HL-60 (cell line): ENCODE results near the gene RAB17.

ENCODE experiments used
- DNase-seq, 2 experiments: peaks; one replicate each; pipeline ENCODE4 v3.0.0-alpha.2; 2010 to 2020; ENCODE audit warnings: low read depth in 1 of 2, low spot score in 1 of 2
- H3K27ac ChIP-seq: fragments of 250-450 bp; sonication (Bioruptor Pico); replicated peaks from 2 replicates; pipeline ENCODE4 v1.5.1; 2020; ENCODE audit warnings: mild to moderate bottlenecking, moderate library complexity
- H3K27me3 ChIP-seq: fragments of 250-450 bp; sonication (Bioruptor Pico); 2 replicates; pipeline ENCODE4 v1.5.1; 2021; ENCODE audit warnings: mild to moderate bottlenecking, moderate library complexity; ENCODE audit not compliant: insufficient read depth, poor library complexity, severe bottlenecking
- H3K4me3 ChIP-seq: replicated peaks from 2 replicates; pipeline ENCODE4 v1.5.1; 2011; ENCODE audit warnings: mild to moderate bottlenecking, control low read depth, low read length; ENCODE audit not compliant: insufficient read depth
- CTCF ChIP-seq: IDR thresholded peaks from one replicate; pipeline ENCODE4 v1.5.1; 2011; ENCODE audit warnings: low read length, control low read depth, inconsistent platforms; ENCODE audit not compliant: insufficient read depth
- GABPA ChIP-seq: IDR thresholded peaks from 2 replicates; pipeline ENCODE4 v1.6.1; 2012; ENCODE audit warnings: low read depth
- POLR2AphosphoS5 ChIP-seq: IDR thresholded peaks from 2 replicates; pipeline ENCODE4 v1.6.1; 2012; ENCODE audit warnings: low read depth
- SPI1 ChIP-seq: IDR thresholded peaks from 2 replicates; pipeline ENCODE4 v1.6.1; 2012; ENCODE audit warnings: low read depth, mild to moderate bottlenecking, borderline replicate concordance
- TF ChIP-seq, protein P1 (sequence below): IDR thresholded peaks from 2 replicates; pipeline ENCODE4 v1.6.1; 2012; ENCODE audit warnings: low read depth; ENCODE audit not compliant: insufficient replicate concordance

RAB17 gene

DNA sequence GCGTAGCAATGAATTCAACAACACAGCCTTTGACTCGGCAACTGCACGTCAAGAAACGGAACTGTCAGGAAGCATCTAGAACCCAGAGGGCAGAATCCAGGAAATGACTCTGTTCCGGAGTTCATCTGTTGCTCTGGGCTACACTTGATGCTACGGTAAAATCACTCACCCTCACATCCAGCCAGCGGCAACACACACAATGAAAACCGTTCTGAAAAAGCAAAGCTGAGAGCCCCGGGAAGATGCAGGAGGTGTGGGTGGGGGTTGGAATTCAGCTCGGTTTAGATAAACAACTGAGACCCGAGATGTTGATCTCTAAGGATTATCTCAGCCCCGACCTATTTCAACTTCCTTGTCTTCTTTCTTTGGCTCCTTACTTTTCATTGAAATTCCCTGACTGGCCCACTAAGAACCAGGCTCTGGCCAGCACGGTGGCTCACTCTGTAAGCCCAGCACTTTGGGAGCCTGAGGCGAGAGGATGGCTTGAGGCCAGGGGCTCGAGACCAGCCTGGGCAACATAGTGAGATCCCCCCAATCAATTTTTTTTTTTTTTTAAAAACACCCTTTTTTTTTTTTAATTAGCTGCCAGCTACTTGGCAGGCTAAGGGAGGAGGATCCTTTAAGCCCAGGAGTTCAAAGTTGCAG is 13.3 kb upstream of the RAB17 start:
- H3K4me3 ChIP-seq = no peak overlapping the region
- no peak overlapping the region for H3K27ac ChIP-seq
- TF ChIP-seq GABPA (no peak), SPI1 (peak; percentile 22; the same call in 1 of the 2 replicates)
- DNase-seq = peak in 1 of 2 experiments; percentile 26
- H3K27me3 ChIP-seq = peaks cover 11% of the 10 kb centered on the region

- no peak overlapping the region for H3K27ac ChIP-seq
Measured at GRCh38 chr2:237603049-237603717, 12.6 kb upstream of the RAB17 start.

GRCh38 chr2:237602409-237602808 is 11.9 kb upstream of the RAB17 start:
- Histone ChIP-seq H3K27me3 (peaks cover 11% of the 10 kb centered on the region), H3K27ac (no peak overlapping the region)
- TF ChIP-seq CTCF = no peak
- TF ChIP-seq SPI1 = no peak
- TF ChIP-seq POLR2AphosphoS5 = no peak
- TF ChIP-seq, protein P1, sequence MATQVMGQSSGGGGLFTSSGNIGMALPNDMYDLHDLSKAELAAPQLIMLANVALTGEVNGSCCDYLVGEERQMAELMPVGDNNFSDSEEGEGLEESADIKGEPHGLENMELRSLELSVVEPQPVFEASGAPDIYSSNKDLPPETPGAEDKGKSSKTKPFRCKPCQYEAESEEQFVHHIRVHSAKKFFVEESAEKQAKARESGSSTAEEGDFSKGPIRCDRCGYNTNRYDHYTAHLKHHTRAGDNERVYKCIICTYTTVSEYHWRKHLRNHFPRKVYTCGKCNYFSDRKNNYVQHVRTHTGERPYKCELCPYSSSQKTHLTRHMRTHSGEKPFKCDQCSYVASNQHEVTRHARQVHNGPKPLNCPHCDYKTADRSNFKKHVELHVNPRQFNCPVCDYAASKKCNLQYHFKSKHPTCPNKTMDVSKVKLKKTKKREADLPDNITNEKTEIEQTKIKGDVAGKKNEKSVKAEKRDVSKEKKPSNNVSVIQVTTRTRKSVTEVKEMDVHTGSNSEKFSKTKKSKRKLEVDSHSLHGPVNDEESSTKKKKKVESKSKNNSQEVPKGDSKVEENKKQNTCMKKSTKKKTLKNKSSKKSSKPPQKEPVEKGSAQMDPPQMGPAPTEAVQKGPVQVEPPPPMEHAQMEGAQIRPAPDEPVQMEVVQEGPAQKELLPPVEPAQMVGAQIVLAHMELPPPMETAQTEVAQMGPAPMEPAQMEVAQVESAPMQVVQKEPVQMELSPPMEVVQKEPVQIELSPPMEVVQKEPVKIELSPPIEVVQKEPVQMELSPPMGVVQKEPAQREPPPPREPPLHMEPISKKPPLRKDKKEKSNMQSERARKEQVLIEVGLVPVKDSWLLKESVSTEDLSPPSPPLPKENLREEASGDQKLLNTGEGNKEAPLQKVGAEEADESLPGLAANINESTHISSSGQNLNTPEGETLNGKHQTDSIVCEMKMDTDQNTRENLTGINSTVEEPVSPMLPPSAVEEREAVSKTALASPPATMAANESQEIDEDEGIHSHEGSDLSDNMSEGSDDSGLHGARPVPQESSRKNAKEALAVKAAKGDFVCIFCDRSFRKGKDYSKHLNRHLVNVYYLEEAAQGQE = no peak
- no peak for TF ChIP-seq GABPA

More at GRCh38 chr2:237603049-237603717, 12.6 kb upstream of the RAB17 start:
- TF ChIP-seq SPI1 = no peak
- no peak for TF ChIP-seq POLR2AphosphoS5
- no peak for TF ChIP-seq CTCF
- TF ChIP-seq, protein P1 = no peak
- TF ChIP-seq GABPA = no peak
- no peak for DNase-seq
- Histone ChIP-seq H3K4me3 (no peak overlapping the region), H3K27me3 (peaks cover 11% of the 10 kb centered on the region)

DNA sequence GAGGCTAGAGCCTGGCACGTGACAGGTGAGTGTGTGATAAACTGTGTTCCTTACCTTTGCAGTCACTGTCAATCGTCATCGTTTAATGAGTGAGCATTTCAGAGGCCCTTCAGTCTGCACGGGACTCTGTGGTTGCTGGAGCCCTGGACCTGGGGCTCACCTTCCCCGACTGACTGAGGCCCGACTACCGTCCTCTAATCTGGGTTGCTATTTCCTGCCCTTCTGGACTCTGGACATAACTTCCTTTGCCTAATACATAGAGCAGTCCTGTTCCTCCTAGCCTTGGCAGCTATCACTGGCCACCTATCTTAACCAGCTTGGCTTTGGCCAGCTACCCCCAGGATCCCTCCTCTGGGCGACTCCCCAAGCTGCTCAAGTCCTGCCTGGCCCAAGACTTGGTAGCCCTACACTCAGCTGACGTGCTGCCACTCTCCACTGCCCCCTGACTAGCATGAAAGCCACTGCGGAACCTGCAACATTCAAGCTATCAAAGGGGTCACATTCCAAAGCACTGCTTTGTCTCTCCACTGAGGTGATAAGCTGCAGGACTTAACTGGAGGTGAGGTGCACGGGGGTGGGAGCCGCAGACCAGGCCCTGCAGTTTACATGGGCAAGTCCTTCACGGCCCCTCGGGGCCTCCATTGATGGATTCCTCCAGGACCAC is 11.1 kb upstream of the RAB17 start:
- H3K27me3 ChIP-seq = peaks cover 11% of the 10 kb centered on the region
- H3K4me3 ChIP-seq = no peak overlapping the region
- DNase-seq = no peak
- TF ChIP-seq CTCF (no peak), POLR2AphosphoS5 (no peak), GABPA (no peak), SPI1 (no peak)
- TF ChIP-seq, protein P1 = no peak
- no peak overlapping the region for H3K27ac ChIP-seq

More at GRCh38 chr2:237602409-237602808, 11.9 kb upstream of the RAB17 start:
- DNase-seq = no peak
- H3K4me3 ChIP-seq = no peak overlapping the region
